ENCODE data around the gene EHD3.

Gene EHD3

DNA sequence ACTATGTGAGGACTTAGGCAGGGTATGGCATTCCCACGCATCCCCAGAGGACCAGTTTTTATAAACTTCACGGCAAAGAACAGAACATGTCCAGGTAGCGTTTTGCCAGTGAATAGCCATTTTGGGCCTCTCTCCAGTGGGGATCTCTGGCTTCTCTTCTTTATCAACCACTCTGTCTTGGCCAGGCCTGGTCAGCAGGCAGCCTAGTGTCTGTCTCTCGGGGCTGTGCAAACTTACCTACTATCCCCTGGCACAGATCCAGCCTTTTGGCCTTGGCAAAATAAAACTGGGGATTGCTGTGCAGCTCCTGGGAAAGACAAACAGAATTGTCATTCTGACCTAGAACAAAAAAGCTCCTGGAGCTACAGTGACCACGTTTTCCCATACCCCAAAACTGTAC lies 31.1 kb upstream of the EHD3 start:
- Histone ChIP-seq H3K9ac (ENCODE audit: low read length) (no peak overlapping the region), H3K9me3 (ENCODE audit: low read length) (no peaks in the 10 kb centered on the region), H3K4me2 (ENCODE audit: low read length) (no peak overlapping the region), H2AFZ (ENCODE audit: low read length) (no peak overlapping the region), H3K36me3 (ENCODE audit: insufficient read depth, low read length) (no peaks in the 10 kb centered on the region), H3K27ac (ENCODE audit: low read depth, low read length, poor library complexity, severe bottlenecking) (no peak overlapping the region), H3K4me1 (ENCODE audit: insufficient read depth, low read length, severe bottlenecking) (no peaks in the 10 kb centered on the region), H3K4me3 (ENCODE audit: low read depth, low read length, poor library complexity, severe bottlenecking) (no peak overlapping the region), H3K79me2 (ENCODE audit: insufficient read depth, low read length) (no peaks in the 10 kb centered on the region), H3F3A (ENCODE audit: insufficient read depth, low read length) (no peaks in the 10 kb centered on the region), H3K9me2 (ENCODE audit: low read depth, low read length) (no peaks in the 10 kb centered on the region), H4K20me1 (ENCODE audit: insufficient read depth, low read length) (no peaks in the 10 kb centered on the region), H3K27me3 (ENCODE audit: insufficient read depth, low read length) (no peaks in the 10 kb centered on the region)
- TF ChIP-seq, protein P1, sequence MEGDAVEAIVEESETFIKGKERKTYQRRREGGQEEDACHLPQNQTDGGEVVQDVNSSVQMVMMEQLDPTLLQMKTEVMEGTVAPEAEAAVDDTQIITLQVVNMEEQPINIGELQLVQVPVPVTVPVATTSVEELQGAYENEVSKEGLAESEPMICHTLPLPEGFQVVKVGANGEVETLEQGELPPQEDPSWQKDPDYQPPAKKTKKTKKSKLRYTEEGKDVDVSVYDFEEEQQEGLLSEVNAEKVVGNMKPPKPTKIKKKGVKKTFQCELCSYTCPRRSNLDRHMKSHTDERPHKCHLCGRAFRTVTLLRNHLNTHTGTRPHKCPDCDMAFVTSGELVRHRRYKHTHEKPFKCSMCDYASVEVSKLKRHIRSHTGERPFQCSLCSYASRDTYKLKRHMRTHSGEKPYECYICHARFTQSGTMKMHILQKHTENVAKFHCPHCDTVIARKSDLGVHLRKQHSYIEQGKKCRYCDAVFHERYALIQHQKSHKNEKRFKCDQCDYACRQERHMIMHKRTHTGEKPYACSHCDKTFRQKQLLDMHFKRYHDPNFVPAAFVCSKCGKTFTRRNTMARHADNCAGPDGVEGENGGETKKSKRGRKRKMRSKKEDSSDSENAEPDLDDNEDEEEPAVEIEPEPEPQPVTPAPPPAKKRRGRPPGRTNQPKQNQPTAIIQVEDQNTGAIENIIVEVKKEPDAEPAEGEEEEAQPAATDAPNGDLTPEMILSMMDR (IDR thresholded peaks at IDR 0.05; ENCODE audit: low read length), result no peak
- no peak for TF ChIP-seq EZH2 (IDR thresholded peaks at IDR 0.05; ENCODE audit: borderline replicate concordance, low read length)

DNA sequence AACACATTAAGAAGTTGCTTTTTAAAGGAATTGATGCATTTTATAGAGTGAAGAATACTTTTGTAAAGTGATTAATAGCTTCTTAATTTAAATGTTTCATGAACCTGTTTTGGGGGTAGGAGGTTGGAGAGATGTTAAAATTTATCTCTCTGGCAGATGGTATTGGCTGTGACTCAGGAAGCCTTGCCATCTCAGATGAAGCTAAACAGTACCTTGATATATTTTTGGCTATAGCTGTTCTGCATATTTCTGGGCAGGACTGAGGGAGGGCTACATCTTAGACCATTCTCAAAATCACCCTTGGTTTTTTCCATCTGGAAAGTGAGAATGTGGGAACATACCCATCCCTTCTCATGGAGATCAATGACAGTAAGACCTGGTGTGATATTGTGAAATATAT lies 30.0 kb upstream of the EHD3 start:
- Histone ChIP-seq H3K4me3 (ENCODE audit: low read depth, low read length, poor library complexity, severe bottlenecking) (no peak overlapping the region), H3K79me2 (ENCODE audit: insufficient read depth, low read length) (no peaks in the 10 kb centered on the region), H3K9ac (ENCODE audit: low read length) (no peak overlapping the region), H3F3A (ENCODE audit: insufficient read depth, low read length) (no peaks in the 10 kb centered on the region), H2AFZ (ENCODE audit: low read length) (no peak overlapping the region), H3K27me3 (ENCODE audit: insufficient read depth, low read length) (no peaks in the 10 kb centered on the region), H4K20me1 (ENCODE audit: insufficient read depth, low read length) (no peaks in the 10 kb centered on the region), H3K9me3 (ENCODE audit: low read length) (no peaks in the 10 kb centered on the region), H3K27ac (ENCODE audit: low read depth, low read length, poor library complexity, severe bottlenecking) (no peak overlapping the region), H3K36me3 (ENCODE audit: insufficient read depth, low read length) (no peaks in the 10 kb centered on the region), H3K4me2 (ENCODE audit: low read length) (no peak overlapping the region), H3K9me2 (ENCODE audit: low read depth, low read length) (no peaks in the 10 kb centered on the region), H3K4me1 (ENCODE audit: insufficient read depth, low read length, severe bottlenecking) (no peaks in the 10 kb centered on the region)
- no peak for TF ChIP-seq EZH2 (IDR thresholded peaks at IDR 0.05; ENCODE audit: borderline replicate concordance, low read length)
- TF ChIP-seq, protein P1 (IDR thresholded peaks at IDR 0.05; ENCODE audit: low read length), result no peak

DNA sequence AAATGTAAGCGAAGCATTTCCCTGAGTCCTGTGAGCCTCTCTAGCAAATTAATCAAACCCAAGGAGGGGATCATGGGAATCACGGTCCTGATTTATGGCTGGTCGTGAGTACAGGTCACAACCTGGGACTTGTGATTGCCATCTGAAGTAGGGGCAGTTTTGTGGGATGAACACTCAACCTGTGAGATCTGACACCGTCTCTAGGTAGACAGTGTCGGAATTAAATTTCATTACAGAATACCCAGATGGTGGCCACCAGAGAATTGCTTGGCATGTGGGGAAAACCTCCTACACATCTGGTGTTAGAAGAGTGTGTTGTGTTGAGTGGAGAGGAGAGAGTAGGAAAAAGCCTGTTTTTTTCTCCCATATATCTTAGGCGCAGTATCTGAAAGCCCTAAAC lies 29.2 kb upstream of the EHD3 start:
- Histone ChIP-seq H3K27me3 (ENCODE audit: insufficient read depth, low read length) (no peaks in the 10 kb centered on the region), H3K9me3 (ENCODE audit: low read length) (no peaks in the 10 kb centered on the region), H4K20me1 (ENCODE audit: insufficient read depth, low read length) (no peaks in the 10 kb centered on the region), H3K9me2 (ENCODE audit: low read depth, low read length) (no peaks in the 10 kb centered on the region), H3K4me3 (ENCODE audit: low read depth, low read length, poor library complexity, severe bottlenecking) (no peak overlapping the region), H3K79me2 (ENCODE audit: insufficient read depth, low read length) (no peaks in the 10 kb centered on the region), H3K9ac (ENCODE audit: low read length) (no peak overlapping the region), H3K4me1 (ENCODE audit: insufficient read depth, low read length, severe bottlenecking) (no peaks in the 10 kb centered on the region), H3K27ac (ENCODE audit: low read depth, low read length, poor library complexity, severe bottlenecking) (no peak overlapping the region), H3K4me2 (ENCODE audit: low read length) (no peak overlapping the region), H3K36me3 (ENCODE audit: insufficient read depth, low read length) (no peaks in the 10 kb centered on the region), H3F3A (ENCODE audit: insufficient read depth, low read length) (no peaks in the 10 kb centered on the region), H2AFZ (ENCODE audit: low read length) (no peak overlapping the region)
- TF ChIP-seq, protein P1 (IDR thresholded peaks at IDR 0.05; ENCODE audit: low read length), result no peak
- TF ChIP-seq EZH2 (IDR thresholded peaks at IDR 0.05; ENCODE audit: borderline replicate concordance, low read length), result no peak

All from OCI-LY1 (cell line).